ENCODE measurements around the gene BIN2. TPM values are rescaled to one million over a fixed set of nuclear protein-coding genes. Genes with fewer than 3 reads are reported as not detected.
"Not testable (repeated sequence)": the region's sequence is repeated elsewhere in the genome, so short reads cannot be mapped to it uniquely, and the experiment has no call there.

The BIN2 gene
- total and polyA plus RNA-seq, 9 of the 15 experiments (the other 6 are each of a cell fraction or from before 2014, with no cell fraction given), result 0.04 to 0.39 (median 0.25) TPM; not detected in 1

GRCh38 chr12:51318057-51318806 is 5.7 kb downstream of the BIN2 start:
- H3K27me3 ChIP-seq (ENCODE audit: control insufficient read depth in 2 of 2, insufficient read depth in 2 of 2, low read length in 2 of 2); H3K4me3 ChIP-seq; intact Hi-C loops (cut with micrococcal nuclease); ATAC-seq; H4K20me1 ChIP-seq (replicated peaks; ENCODE audit: control insufficient read depth, insufficient read depth, low read length); in situ Hi-C loops (cut with MboI); BruUV-seq (replicated peaks); H3K79me2 ChIP-seq (ENCODE audit: control insufficient read depth, insufficient read depth, low read length); H3K9me3 ChIP-seq (replicated peaks; ENCODE audit: control insufficient read depth, insufficient read depth, low read depth, low read length); CTCF ChIA-PET (ENCODE audit: low intra/inter-chr PET ratio); H3K9me1 ChIP-seq (ENCODE audit: control insufficient read depth, insufficient read depth, low read length); H3K36me3 ChIP-seq (ENCODE audit: control insufficient read depth, insufficient read depth, low read length); TF ChIP-seq TEAD4 (CRISPR knock-in tag; IDR thresholded peaks at IDR 0.05; ENCODE audit: borderline replicate concordance): not testable (repeated sequence)
- POLR2A ChIA-PET, result interaction anchor here (0.7 kb wide), 2 partner anchors 582 to 1280 kb away, joined by 3 read pairs; no protein-coding TSS in a partner anchor
- peak overlapping the region; percentile 81 for H2AFZ ChIP-seq (ENCODE audit: low read depth, low read length)
- DNase-seq (ENCODE audit: extremely low read depth in 1 of 4, low spot score in 3 of 4) (peak in 3 of 4 experiments; percentile 45 to 57 (median 52)), FAIRE-seq (peak; percentile 11)
- H3K4me2 ChIP-seq (ENCODE audit: insufficient read depth, low read length), result peak overlapping the region; percentile 59; the same call in 1 of the 2 replicates
- H3K27ac ChIP-seq (ENCODE audit: extremely low read depth, low read depth, low read length), result peak overlapping the region; percentile 16
- peaks cover 29 to 51% of the 10 kb centered on the region in 2 experiments for H3K4me1 ChIP-seq (replicated peaks in 1 of 2; ENCODE audit: control insufficient read depth in 2 of 2, insufficient read depth in 2 of 2, low read length in 2 of 2)
- TF ChIP-seq TAL1 (IDR thresholded peaks at IDR 0.05) (peak; percentile 27; the same call in 1 of the 2 replicates), ARID1B (IDR thresholded peaks at IDR 0.05) (peak; percentile 74), EP300 (IDR thresholded peaks at IDR 0.05; ENCODE audit: low read length) (peak; percentile 20; the same call in 1 of the 2 replicates), SMARCE1 (IDR thresholded peaks at IDR 0.05) (peak; percentile 60; the same call in 1 of the 2 replicates), KLF16 (IDR thresholded peaks at IDR 0.05) (0 out of 2 replicates have a peak, but pooled peaks have one; percentile 16), DPF2 (IDR thresholded peaks at IDR 0.05) (peak; percentile 61), TEAD4 (IDR thresholded peaks at IDR 0.05; ENCODE audit: low read length) (peak; percentile 55; the same call in 1 of the 2 replicates), ADNP (tag; IDR thresholded peaks at IDR 0.05) (0 out of 2 replicates have a peak, but pooled peaks have one; percentile 36), SOX6 (IDR thresholded peaks at IDR 0.05) (peak; percentile 28; the same call in 1 of the 2 replicates), GATAD2B (IDR thresholded peaks at IDR 0.05; ENCODE audit: borderline replicate concordance) (0 out of 2 replicates have a peak, but pooled peaks have one; percentile 19), CTBP1 (IDR thresholded peaks at IDR 0.05; ENCODE audit: borderline replicate concordance) (peak; percentile 42; the same call in 1 of the 2 replicates), HDAC1 (IDR thresholded peaks at IDR 0.05) (0 out of 4 replicates have a peak, but pooled peaks of 1 of the 2 experiments have one; percentile 8), CBFA2T3 (IDR thresholded peaks at IDR 0.05) (peak; percentile 54)
- WGBS (ENCODE audit: insufficient coverage, low coverage, missing lambda C conversion rate), result 43% methylated on average over 7 of the region's 8 CpGs
- peak overlapping the region in 1 of 2 experiments; percentile 27; a peak in 1 of 4 replicates for H3K9ac ChIP-seq (ENCODE audit: insufficient read depth in 1 of 2, low read depth in 2 of 2, low read length in 2 of 2)

Measured in K562 (cell line).